Lung microvascular endothelial cell (primary cell): ENCODE results near the gene OR2A14. TPM values are rescaled to one million over a fixed set of nuclear protein-coding genes. Genes with fewer than 3 reads are reported as not detected.
"Not testable (repeated sequence)": the region's sequence is repeated elsewhere in the genome, so short reads cannot be mapped to it uniquely, and the experiment has no call there.

ENCODE experiments used
- DNase-seq, 2 donors: peaks; one replicate each; pipeline versions ENCODE4 v3.0.0 to v3.0.0-alpha.2; 2010; ENCODE audit warnings: low read depth in 2 of 2
- total RNA-seq: library from RNA; depleted of rRNA; stranded (reverse); fragments of >200 nt; gene quantifications from 2 replicates; pipeline ENCODE4 v1.2.1, GENCODE V29; 2014

OR2A14 gene
- total RNA-seq, result not detected in 2 replicates

GRCh38 chr7:144122876-144123275, at the start of gene OR2A14:
Gene OR2A14, plus strand, starts transcription at chr7:144123176. Its CDS starts 5,937 bp downstream, at chr7:144129113.
- no peak for DNase-seq

GRCh38 chr7:144074374-144074773, 48.6 kb upstream of the OR2A14 start:
- DNase-seq, result no peak

- DNase-seq, result no peak
Measured at GRCh38 chr7:144085978-144086377, 37.0 kb upstream of the OR2A14 start, which contains the start of gene OR2A12. Gene OR2A12, plus strand, starts transcription at chr7:144086278. Its CDS starts 8,830 bp downstream, at chr7:144095108.

- no peak for DNase-seq
Measured at GRCh38 chr7:144086730-144087129, 36.2 kb upstream of the OR2A14 start.

- no peak for DNase-seq
Measured at GRCh38 chr7:144087230-144087629, 35.7 kb upstream of the OR2A14 start.

GRCh38 chr7:144090667-144091066, 32.3 kb upstream of the OR2A14 start:
- no peak for DNase-seq

- no peak for DNase-seq
Measured at GRCh38 chr7:144098776-144099175, 24.2 kb upstream of the OR2A14 start.

- no peak for DNase-seq
Measured at GRCh38 chr7:144100607-144101006, 22.4 kb upstream of the OR2A14 start.

GRCh38 chr7:144102041-144102440, 20.9 kb upstream of the OR2A14 start:
- no peak for DNase-seq

GRCh38 chr7:144105211-144105610, 17.8 kb upstream of the OR2A14 start:
- DNase-seq, result no peak

- DNase-seq, result no peak
Measured at GRCh38 chr7:144109283-144109682, 13.7 kb upstream of the OR2A14 start, which contains the start of gene OR2A2. Gene OR2A2, plus strand, starts transcription at chr7:144109583. Its CDS starts 0 bp downstream, at chr7:144109583.

GRCh38 chr7:144110272-144110671, 12.7 kb upstream of the OR2A14 start:
- no peak for DNase-seq

GRCh38 chr7:144113651-144114050, 9.3 kb upstream of the OR2A14 start:
- no peak for DNase-seq

GRCh38 chr7:144118341-144118740, 4.6 kb upstream of the OR2A14 start:
- DNase-seq, result no peak

- peak; percentile 81 to 90 for DNase-seq
Measured at GRCh38 chr7:144127714-144128334, 4.8 kb downstream of the OR2A14 start.

GRCh38 chr7:144129601-144130000, 6.6 kb downstream of the OR2A14 start:
- DNase-seq, result not testable (repeated sequence)

- no peak for DNase-seq
Measured at GRCh38 chr7:144130730-144131129, 7.8 kb downstream of the OR2A14 start.

GRCh38 chr7:144132262-144132661, 9.3 kb downstream of the OR2A14 start:
- no peak for DNase-seq

- no peak for DNase-seq
Measured at GRCh38 chr7:144133307-144133706, 10.3 kb downstream of the OR2A14 start.

GRCh38 chr7:144134116-144134515, 11.1 kb downstream of the OR2A14 start:
- DNase-seq, result no peak

GRCh38 chr7:144137501-144137900, 14.5 kb downstream of the OR2A14 start:
- no peak for DNase-seq

- no peak for DNase-seq
Measured at GRCh38 chr7:144142187-144142586, 19.2 kb downstream of the OR2A14 start.

GRCh38 chr7:144144426-144144825, 21.4 kb downstream of the OR2A14 start:
- DNase-seq, result no peak
